Loucy (cell line): Measurements from ENCODE around the gene MAS1L.

ENCODE experiments used
- H2AFZ ChIP-seq: fragments of 200-600 bp; sonication (generic); 2 replicates; pipeline ENCODE4 v1.6.0; 2016; ENCODE audit warnings: antibody characterized with exemption, mild to moderate bottlenecking, low read length, moderate library complexity
- H3F3A ChIP-seq: fragments of 200-600 bp; 2 replicates; pipeline ENCODE4 v1.6.0; 2016; ENCODE audit warnings: antibody characterized with exemption, low read depth, mild to moderate bottlenecking
- H3K27me3 ChIP-seq: fragments of 200-600 bp; sonication (generic); 2 replicates; pipeline ENCODE4 v1.6.1; 2014; ENCODE audit warnings: low read length, mild to moderate bottlenecking; ENCODE audit not compliant: insufficient read depth, poor library complexity, severe bottlenecking
- H3K36me3 ChIP-seq: fragments of 200-600 bp; sonication (generic); 2 replicates; pipeline ENCODE4 v1.6.1; 2016; ENCODE audit warnings: low read length; ENCODE audit not compliant: insufficient read depth
- H3K4me1 ChIP-seq: fragments of 200-600 bp; sonication (generic); 2 replicates; pipeline ENCODE4 v1.5.1; 2014; ENCODE audit warnings: low read length, mild to moderate bottlenecking; ENCODE audit not compliant: insufficient read depth, poor library complexity, severe bottlenecking
- H3K4me2 ChIP-seq: fragments of 200-600 bp; sonication (generic); 2 replicates; pipeline ENCODE4 v1.6.0; 2014; ENCODE audit warnings: antibody characterized with exemption, low read length, low read depth, mild to moderate bottlenecking; ENCODE audit not compliant: poor library complexity, severe bottlenecking
- H3K4me3 ChIP-seq: fragments of 200-600 bp; sonication (generic); 2 replicates; pipeline ENCODE4 v1.5.1; 2014; ENCODE audit warnings: low read length, mild to moderate bottlenecking, mixed read lengths; ENCODE audit not compliant: poor library complexity, severe bottlenecking
- H3K79me2 ChIP-seq: fragments of 200-600 bp; sonication (generic); 2 replicates; pipeline ENCODE4 v1.6.1; 2014; ENCODE audit warnings: low read length; ENCODE audit not compliant: insufficient read depth
- H3K9ac ChIP-seq: fragments of 200-600 bp; sonication (generic); 2 replicates; pipeline ENCODE4 v1.6.0; 2014; ENCODE audit warnings: mild to moderate bottlenecking, low read depth, low read length, moderate library complexity; ENCODE audit not compliant: poor library complexity, severe bottlenecking
- H3K9me2 ChIP-seq: fragments of 200-600 bp; sonication (generic); replicated peaks from 2 replicates; pipeline ENCODE4 v1.6.1; 2016; ENCODE audit warnings: low read depth, low read length, mixed read lengths
- H3K9me3 ChIP-seq: fragments of 200-600 bp; sonication (generic); 2 replicates; pipeline ENCODE4 v1.6.1; 2014; ENCODE audit warnings: mild to moderate bottlenecking, antibody characterized with exemption, low read length, low read depth; ENCODE audit not compliant: insufficient read depth
- H4K20me1 ChIP-seq: fragments of 200-600 bp; sonication (generic); 2 replicates; pipeline ENCODE4 v1.6.0; 2014; ENCODE audit warnings: antibody characterized with exemption, low read length, mild to moderate bottlenecking; ENCODE audit not compliant: insufficient read depth, poor library complexity, severe bottlenecking
- CTCF ChIP-seq: fragments of 200-600 bp; sonication (generic); conservative IDR thresholded peaks from 2 replicates; pipeline ENCODE4 v1.5.1; 2014; ENCODE audit warnings: mild to moderate bottlenecking, antibody characterized with exemption, low read length
- EZH2phosphoT487 ChIP-seq: fragments of 200-600 bp; IDR thresholded peaks from 2 replicates; pipeline ENCODE4 v1.6.1; 2018; ENCODE audit warnings: antibody characterized with exemption, mild to moderate bottlenecking, moderate library complexity, borderline replicate concordance

MAS1L gene

GRCh38 chr6:29525311-29525639, 37.5 kb upstream of the MAS1L start:
- Histone ChIP-seq H2AFZ (0 out of 2 replicates have a peak overlapping the region, but pooled peaks have one; percentile 38), H3K4me3 (peak overlapping the region; percentile 52), H3K9me2 (no peaks in the 10 kb centered on the region), H3K4me1 (peaks cover 64% of the 10 kb centered on the region), H4K20me1 (no peaks in the 10 kb centered on the region), H3K79me2 (no peaks in the 10 kb centered on the region), H3F3A (peaks cover 16% of the 10 kb centered on the region), H3K4me2 (peak overlapping the region; percentile 62), H3K9ac (peak overlapping the region; percentile 49), H3K9me3 (peaks cover 5% of the 10 kb centered on the region; the same call in 1 of the 2 replicates), H3K36me3 (no peaks in the 10 kb centered on the region), H3K27me3 (no peaks in the 10 kb centered on the region)
- no peak for TF ChIP-seq EZH2phosphoT487
- no peak for TF ChIP-seq CTCF

GRCh38 chr6:29524444-29525310, 36.9 kb upstream of the MAS1L start:
- Histone ChIP-seq H3K36me3 (no peaks in the 10 kb centered on the region), H3K9me3 (peaks cover 5% of the 10 kb centered on the region; the same call in 1 of the 2 replicates), H3K9ac (peak overlapping the region; percentile 49), H4K20me1 (no peaks in the 10 kb centered on the region), H3F3A (peaks cover 16% of the 10 kb centered on the region), H3K79me2 (no peaks in the 10 kb centered on the region), H3K27me3 (no peaks in the 10 kb centered on the region), H3K4me2 (peak overlapping the region; percentile 62), H3K4me1 (peaks cover 70% of the 10 kb centered on the region), H2AFZ (0 out of 2 replicates have a peak overlapping the region, but pooled peaks have one; percentile 38), H3K4me3 (peak overlapping the region; percentile 52), H3K9me2 (no peaks in the 10 kb centered on the region)
- TF ChIP-seq EZH2phosphoT487 = no peak
- no peak for TF ChIP-seq CTCF

GRCh38 chr6:29524044-29524443, 36.3 kb upstream of the MAS1L start:
- TF ChIP-seq CTCF (no peak), EZH2phosphoT487 (no peak)
- Histone ChIP-seq H3K4me1 (peaks cover 72% of the 10 kb centered on the region), H3K36me3 (no peaks in the 10 kb centered on the region), H3K9ac (peak overlapping the region; percentile 49), H3K4me2 (peak overlapping the region; percentile 62), H4K20me1 (no peaks in the 10 kb centered on the region), H2AFZ (no peak overlapping the region), H3K4me3 (peak overlapping the region; percentile 52), H3K27me3 (no peaks in the 10 kb centered on the region), H3F3A (peaks cover 16% of the 10 kb centered on the region), H3K79me2 (no peaks in the 10 kb centered on the region), H3K9me3 (peaks cover 5% of the 10 kb centered on the region; the same call in 1 of the 2 replicates), H3K9me2 (no peaks in the 10 kb centered on the region)
